Keratinocyte (primary cell): Measurements from ENCODE around the gene WASHC2C. TPM values are rescaled to one million over a fixed set of nuclear protein-coding genes. Genes with fewer than 3 reads are reported as not detected.
"Not testable (repeated sequence)": the region's sequence is repeated elsewhere in the genome, so short reads cannot be mapped to it uniquely, and the experiment has no call there.

ENCODE experiments used
- DNase-seq: peaks from one replicate; pipeline ENCODE4 v3.0.0-alpha.2; 2011; ENCODE audit warnings: low read depth, missing footprints, low spot score
- FAIRE-seq: peaks from 2 replicates; lab custom pipeline; 2011; peaks lifted over from hg19 to GRCh38; lab: Jason Lieb, UNC
- H2AFZ ChIP-seq: 2 replicates; pipeline ENCODE4 v1.6.0; 2012; ENCODE audit warnings: low read length, control low read depth, inconsistent platforms; ENCODE audit not compliant: control insufficient read depth
- H3K27ac ChIP-seq: 2 replicates; pipeline ENCODE4 v1.5.1; 2011; ENCODE audit warnings: low read length; ENCODE audit not compliant: control insufficient read depth, insufficient read depth
- H3K27me3 ChIP-seq: 3 replicates; pipeline ENCODE4 v1.6.0; 2011; ENCODE audit warnings: low read length; ENCODE audit not compliant: control insufficient read depth, insufficient read depth; ENCODE audit errors: extremely low read depth
- H3K36me3 ChIP-seq, 2 experiments: 2 replicates in 1 of 2; 3 replicates in 1 of 2; pipeline ENCODE4 v1.5.1; 2011; ENCODE audit warnings: low read length in 2 of 2, mild to moderate bottlenecking in 1 of 2; ENCODE audit not compliant: control insufficient read depth in 2 of 2, insufficient read depth in 2 of 2; ENCODE audit errors: extremely low read depth in 1 of 2
- H3K4me1 ChIP-seq: 3 replicates; pipeline ENCODE4 v1.5.1; 2011; ENCODE audit warnings: low read length; ENCODE audit not compliant: control insufficient read depth, insufficient read depth; ENCODE audit errors: extremely low read depth
- H3K4me2 ChIP-seq: 3 replicates; pipeline ENCODE4 v1.6.0; 2011; ENCODE audit warnings: low read depth, low read length; ENCODE audit not compliant: control insufficient read depth, insufficient read depth; ENCODE audit errors: extremely low read depth
- H3K4me3 ChIP-seq, 3 experiments: fragments of 200-600 bp in 1 of 3; sonication (generic) in 1 of 3; 2 replicates in 2 of 3; 3 replicates in 1 of 3; pipeline ENCODE4 v1.5.1; 2011 to 2016; ENCODE audit warnings: low read length in 3 of 3, mild to moderate bottlenecking in 3 of 3, control low read depth in 2 of 3, inconsistent platforms in 1 of 3, low read depth in 1 of 3, mixed read lengths in 1 of 3, mixed run types in 1 of 3, moderate library complexity in 1 of 3; ENCODE audit not compliant: control insufficient read depth in 2 of 3, insufficient read depth in 2 of 3; ENCODE audit errors: extremely low read depth in 1 of 3
- H3K79me2 ChIP-seq: 2 replicates; pipeline ENCODE4 v1.6.0; 2012; ENCODE audit warnings: low read length; ENCODE audit not compliant: control insufficient read depth, insufficient read depth
- H3K9ac ChIP-seq: 3 replicates; pipeline ENCODE4 v1.6.0; 2011; ENCODE audit warnings: low read length; ENCODE audit not compliant: control insufficient read depth, insufficient read depth; ENCODE audit errors: extremely low read depth
- H3K9me1 ChIP-seq: 3 replicates; pipeline ENCODE4 v1.6.0; 2011; ENCODE audit warnings: low read length; ENCODE audit not compliant: control insufficient read depth, insufficient read depth; ENCODE audit errors: extremely low read depth
- H3K9me3 ChIP-seq: 2 replicates; pipeline ENCODE4 v1.5.1; 2012; ENCODE audit warnings: low read depth, low read length; ENCODE audit not compliant: control insufficient read depth
- H4K20me1 ChIP-seq: 3 replicates; pipeline ENCODE4 v1.6.0; 2011; ENCODE audit warnings: low read length; ENCODE audit not compliant: control insufficient read depth, insufficient read depth; ENCODE audit errors: extremely low read depth
- dilution Hi-C: fragments of 300-500 bp; cut with MboI; formaldehyde crosslinking; loops from one replicate; pipeline ENCODE4 v1.7.0; 2020; ENCODE audit warnings: low sequenced_read_pairs; ENCODE audit not compliant: extremely low pct_ligation_motif_present
- polyA plus RNA-seq, 5 experiments: library from polyadenylated mRNA; depleted of rRNA in 3 of 5; stranded (reverse) in 3 of 5; stranded (forward) in 1 of 5; unstranded in 1 of 5; fragments of >200 nt; gene quantifications; 1 replicate in 1 of 5; 2 replicates in 3 of 5; 3 replicates in 1 of 5; pipeline versions ENCODE4 v1.2.1 to v1.2.3, GENCODE V29; 2011 to 2012; ENCODE audit warnings: missing spikeins in 2 of 5, low read depth in 1 of 5, low replicate concordance in 1 of 5

The WASHC2C gene
- polyA plus RNA-seq, 1 donor (not counting 4 experiments of a cell fraction or from before 2014, with no cell fraction given) = 32.7 TPM

DNA sequence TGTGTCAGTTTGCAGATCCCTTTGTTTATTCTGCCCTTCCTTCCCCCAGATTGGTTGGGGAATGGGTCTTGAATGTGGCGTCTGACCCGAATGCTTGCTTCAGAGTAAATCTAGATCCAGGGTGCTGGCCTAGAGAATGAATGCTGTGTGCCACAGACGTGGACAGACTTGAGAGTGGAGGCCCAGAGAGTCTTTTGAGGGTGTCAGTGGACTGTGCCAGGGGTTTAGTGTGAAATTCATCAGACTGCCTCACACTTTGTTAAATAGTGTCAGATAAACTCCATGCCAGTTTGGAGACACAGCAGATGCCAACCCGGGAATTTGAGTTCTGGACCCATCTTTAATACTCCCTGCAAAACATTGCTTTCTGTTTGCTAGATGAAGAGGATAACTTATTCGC, 25.1 kb downstream of the WASHC2C start:
- H3K36me3 ChIP-seq, dilution Hi-C loops, H3K79me2 ChIP-seq: not testable (repeated sequence)

GRCh38 chr10:45753979-45754495, 27.0 kb downstream of the WASHC2C start:
- DNase-seq, H3K36me3 ChIP-seq, dilution Hi-C loops, H2AFZ ChIP-seq, H3K27ac ChIP-seq, H3K4me1 ChIP-seq, H3K4me3 ChIP-seq, H3K9ac ChIP-seq, H3K9me3 ChIP-seq, H3K9me1 ChIP-seq, H4K20me1 ChIP-seq, H3K27me3 ChIP-seq, H3K79me2 ChIP-seq, H3K4me2 ChIP-seq, FAIRE-seq: not testable (repeated sequence)

More for the DNA sequence above, 25.1 kb downstream of the WASHC2C start:
- H3K27me3 ChIP-seq, H2AFZ ChIP-seq, H3K4me3 ChIP-seq, H3K4me1 ChIP-seq, DNase-seq, H3K9ac ChIP-seq, H3K27ac ChIP-seq, FAIRE-seq, H3K4me2 ChIP-seq, H3K9me3 ChIP-seq, H3K9me1 ChIP-seq, H4K20me1 ChIP-seq: not testable (repeated sequence)

GRCh38 chr10:45755083-45755482, 28.0 kb downstream of the WASHC2C start:
- H2AFZ ChIP-seq, H3K4me1 ChIP-seq, H4K20me1 ChIP-seq, H3K4me3 ChIP-seq, H3K27ac ChIP-seq, dilution Hi-C loops, FAIRE-seq, H3K9me1 ChIP-seq, H3K27me3 ChIP-seq, H3K4me2 ChIP-seq, H3K9me3 ChIP-seq, H3K9ac ChIP-seq, H3K36me3 ChIP-seq, DNase-seq, H3K79me2 ChIP-seq: not testable (repeated sequence)

GRCh38 chr10:45756065-45756464, 29.0 kb downstream of the WASHC2C start:
- H3K9me1 ChIP-seq, H3K9me3 ChIP-seq, H3K4me1 ChIP-seq, H3K79me2 ChIP-seq, H3K27me3 ChIP-seq, DNase-seq, H3K4me2 ChIP-seq, H3K9ac ChIP-seq, dilution Hi-C loops, FAIRE-seq, H3K36me3 ChIP-seq, H3K27ac ChIP-seq, H2AFZ ChIP-seq, H4K20me1 ChIP-seq, H3K4me3 ChIP-seq: not testable (repeated sequence)

DNA sequence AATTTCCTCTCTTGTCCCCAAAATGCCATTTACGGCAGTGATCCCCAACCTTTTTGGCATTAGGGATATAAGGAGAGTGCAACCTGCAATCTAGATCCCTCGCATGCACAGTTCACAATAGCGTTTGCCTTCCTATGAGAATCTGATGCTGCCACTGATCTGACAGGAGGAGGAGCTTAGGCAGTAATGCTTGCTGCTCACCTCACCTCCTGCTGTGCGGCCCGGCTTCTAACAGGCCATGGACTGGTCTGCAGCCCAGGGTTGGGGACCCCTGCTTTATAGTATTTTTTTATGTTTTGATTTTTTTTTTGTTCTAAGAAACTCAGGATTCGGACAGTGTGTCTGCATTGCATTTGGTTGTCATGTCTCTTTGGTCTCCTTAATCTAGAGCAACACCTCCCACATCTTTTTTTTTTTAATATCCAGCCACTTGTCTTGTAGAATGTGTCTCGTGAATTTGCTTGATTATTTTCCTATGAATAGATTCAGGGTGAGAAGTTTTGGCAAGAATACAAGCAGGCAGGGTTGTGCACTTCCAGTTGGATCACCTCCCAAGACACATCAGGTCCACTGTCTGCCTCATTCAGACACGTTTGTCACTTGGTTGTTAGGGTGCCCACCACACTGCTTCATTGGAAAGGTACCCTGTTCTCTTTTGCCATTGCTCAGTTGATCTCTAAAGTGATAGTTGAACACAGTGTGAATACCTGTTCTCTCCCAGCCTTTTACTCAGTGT, 30.8 kb downstream of the WASHC2C start:
- H3K36me3 ChIP-seq, H2AFZ ChIP-seq, dilution Hi-C loops, H3K4me3 ChIP-seq, H3K9me1 ChIP-seq, H3K27me3 ChIP-seq, DNase-seq, H4K20me1 ChIP-seq, H3K27ac ChIP-seq, H3K9ac ChIP-seq, H3K79me2 ChIP-seq, FAIRE-seq, H3K4me1 ChIP-seq, H3K9me3 ChIP-seq, H3K4me2 ChIP-seq: not testable (repeated sequence)
